BLaER1 treated with 17β-estradiol and CSF1 and Interleukin-3, amounts not matched to agents 10 nM and 100 nM (cell line): Measurements from ENCODE around the gene RALA.
"Not testable (repeated sequence)": the region's sequence is repeated elsewhere in the genome, so short reads cannot be mapped to it uniquely, and the experiment has no call there.

Experiments used
- H3K27ac ChIP-seq, 11 experiments: shearing (Covaris generic); formaldehyde crosslinking; 2 replicates each; pipeline ENCODE4 v1.8.1; 2022
- H3K27me3 ChIP-seq, 11 experiments: shearing (Covaris generic); formaldehyde crosslinking; 2 replicates each; pipeline ENCODE4 v1.8.1; 2022
- H3K36me3 ChIP-seq, 11 experiments: shearing (Covaris generic); formaldehyde crosslinking; 2 replicates each; pipeline ENCODE4 v1.8.1; 2022
- H3K4me1 ChIP-seq, 10 experiments: shearing (Covaris generic); formaldehyde crosslinking; 2 replicates each; pipeline ENCODE4 v1.8.1; 2022
- H3K4me2 ChIP-seq, 11 experiments: shearing (Covaris generic); formaldehyde crosslinking; 2 replicates each; pipeline ENCODE4 v1.8.1; 2022
- H3K4me3 ChIP-seq, 10 experiments: shearing (Covaris generic); formaldehyde crosslinking; 2 replicates each; pipeline ENCODE4 v1.8.1; 2022
- H3K9ac ChIP-seq, 11 experiments: shearing (Covaris generic); formaldehyde crosslinking; 2 replicates each; pipeline ENCODE4 v1.8.1; 2022
- H3K9me3 ChIP-seq, 11 experiments: shearing (Covaris generic); formaldehyde crosslinking; replicated peaks in 1 of 11; 2 replicates each; pipeline ENCODE4 v1.8.1; 2022
- H4K20me1 ChIP-seq, 11 experiments: shearing (Covaris generic); formaldehyde crosslinking; 2 replicates each; pipeline ENCODE4 v1.8.1; 2022
- Cebpa-rat ChIP-seq, 11 experiments: shearing (Covaris generic); IDR thresholded peaks; 2 replicates each; pipeline ENCODE4 v1.8.1; 2022

RALA gene

DNA sequence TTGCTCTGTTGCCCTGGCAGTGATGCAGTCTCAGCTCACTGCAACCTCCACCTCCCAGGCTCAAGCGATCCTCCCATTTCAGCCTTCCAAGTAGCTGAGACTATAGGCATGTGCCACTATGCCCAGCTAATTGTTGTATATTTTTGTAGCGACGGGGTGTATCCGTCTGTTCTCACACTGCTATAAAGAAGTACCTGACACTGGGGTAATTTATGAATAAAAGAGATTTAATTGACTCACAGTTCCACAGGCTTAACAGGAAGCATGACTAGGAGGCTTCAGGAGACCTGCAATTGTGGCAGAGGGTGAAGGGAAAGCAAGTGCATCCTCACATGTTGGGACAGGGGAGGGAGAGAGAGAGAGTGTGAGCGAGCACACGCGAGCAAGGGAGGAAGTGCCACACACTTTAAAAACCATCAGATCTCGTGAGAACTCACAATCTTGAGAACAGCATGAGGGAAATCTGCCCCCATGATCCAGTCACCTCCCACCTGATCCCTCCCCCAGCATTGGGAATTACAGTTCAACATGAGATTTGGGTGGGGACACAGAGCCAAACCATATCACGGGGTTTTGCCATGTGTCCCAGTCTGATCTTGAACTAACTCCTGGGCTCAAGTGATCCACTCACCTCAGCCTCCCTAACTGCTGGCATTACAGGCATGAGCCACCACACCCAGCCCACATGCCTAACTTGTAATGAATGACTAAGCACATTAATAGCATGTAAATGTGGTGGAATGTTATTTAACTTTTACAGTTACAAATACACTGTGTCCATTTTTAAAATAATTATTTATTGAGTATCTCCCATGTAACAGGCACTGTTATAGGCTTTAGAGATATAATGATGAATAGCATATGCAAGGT, 65.5 kb downstream of the RALA start:
- no peak overlapping the region for H3K4me3 ChIP-seq
- no peak overlapping the region for H3K4me2 ChIP-seq
- peaks cover 0 to 5% (median 0%) of the 10 kb centered on the region in 10 experiments; a peak in 2 of 20 replicates for H3K4me1 ChIP-seq
- no peak overlapping the region for H3K27ac ChIP-seq
- no peaks in the 10 kb centered on the region for H3K27me3 ChIP-seq
- no peak overlapping the region for H3K9ac ChIP-seq
- H3K36me3 ChIP-seq, result peaks cover 56 to 81% (median 64%) of the 10 kb centered on the region in 11 experiments
- peaks cover 0 to 24% (median 12%) of the 10 kb centered on the region in 11 experiments; a peak in 11 of 22 replicates for H3K9me3 ChIP-seq
- no peak for TF ChIP-seq Cebpa-rat (IDR thresholded peaks at IDR 0.05)
- peaks cover 0 to 86% (median 0%) of the 10 kb centered on the region in 11 experiments; a peak in 6 of 22 replicates for H4K20me1 ChIP-seq

DNA sequence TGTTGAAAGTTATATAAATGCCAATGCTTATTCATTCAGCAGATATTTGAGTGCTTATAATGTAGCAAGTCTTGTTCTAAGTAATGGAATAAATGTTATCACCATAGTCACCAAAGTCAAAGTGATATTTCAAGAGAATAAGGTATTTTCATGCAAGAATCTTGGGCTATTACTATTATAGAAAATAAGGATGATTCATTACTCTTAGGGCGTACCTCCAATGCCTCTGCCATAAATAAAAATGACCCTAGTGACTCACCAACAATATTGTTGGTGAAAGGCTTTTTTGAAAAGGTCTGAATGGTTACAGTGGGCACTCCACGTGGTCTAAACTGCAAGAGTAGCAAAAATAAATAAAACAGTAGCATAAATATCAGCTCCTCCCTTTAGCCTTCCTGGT, 68.4 kb downstream of the RALA start:
- Histone ChIP-seq H3K36me3 (peaks cover 60 to 100% (median 85%) of the 10 kb centered on the region in 11 experiments), H3K4me1 (peaks cover 0 to 5% (median 0%) of the 10 kb centered on the region in 10 experiments; a peak in 1 of 20 replicates), H3K4me3 (no peak overlapping the region), H4K20me1 (peaks cover 0 to 69% (median 0%) of the 10 kb centered on the region in 11 experiments; a peak in 3 of 22 replicates), H3K9ac (no peak overlapping the region), H3K9me3 (peaks cover 0 to 14% (median 8%) of the 10 kb centered on the region in 11 experiments; a peak in 10 of 22 replicates), H3K27ac (no peak overlapping the region), H3K4me2 (no peak overlapping the region), H3K27me3 (no peaks in the 10 kb centered on the region)
- no peak for TF ChIP-seq Cebpa-rat (IDR thresholded peaks at IDR 0.05)

- Histone ChIP-seq H4K20me1 (peaks cover 0 to 58% (median 0%) of the 10 kb centered on the region in 11 experiments; a peak in 3 of 22 replicates), H3K9me3 (peaks cover 0 to 14% (median 8%) of the 10 kb centered on the region in 11 experiments; a peak in 10 of 22 replicates), H3K4me1 (peaks cover 0 to 13% (median 0%) of the 10 kb centered on the region in 10 experiments; a peak in 6 of 20 replicates), H3K36me3 (peaks cover 63 to 100% (median 89%) of the 10 kb centered on the region in 11 experiments)
- not testable (repeated sequence) for H3K9ac ChIP-seq, H3K27me3 ChIP-seq, H3K4me3 ChIP-seq, H3K27ac ChIP-seq, H3K4me2 ChIP-seq
Observed at GRCh38 chr7:39693086-39693485, 69.7 kb downstream of the RALA start.

DNA sequence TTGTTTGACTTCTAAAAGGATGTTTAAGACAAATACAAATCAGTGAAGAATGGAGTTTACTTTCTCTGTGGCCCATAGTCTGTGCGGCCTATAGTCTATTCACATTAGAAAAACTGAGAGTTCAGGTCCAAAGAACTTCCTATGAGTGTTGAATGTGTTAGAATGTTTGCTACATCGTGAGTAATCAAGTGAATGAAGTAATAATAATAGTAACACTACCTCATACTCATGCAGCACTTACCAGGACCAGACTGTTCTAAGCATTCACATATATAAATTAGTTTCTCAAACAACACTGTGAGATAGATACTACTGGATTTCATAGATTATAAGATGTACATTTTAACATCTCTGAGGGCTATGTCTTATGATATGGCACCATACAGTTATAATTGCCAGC, 70.4 kb downstream of the RALA start:
- no peak overlapping the region for H3K9ac ChIP-seq
- peaks cover 0 to 20% (median 0%) of the 10 kb centered on the region in 10 experiments; a peak in 7 of 20 replicates for H3K4me1 ChIP-seq
- H3K4me3 ChIP-seq, result no peak overlapping the region
- H3K4me2 ChIP-seq, result no peak overlapping the region
- peaks cover 0 to 14% (median 8%) of the 10 kb centered on the region in 11 experiments; a peak in 10 of 22 replicates for H3K9me3 ChIP-seq
- peaks cover 60 to 95% (median 89%) of the 10 kb centered on the region in 11 experiments for H3K36me3 ChIP-seq
- H4K20me1 ChIP-seq, result peaks cover 0 to 57% (median 0%) of the 10 kb centered on the region in 11 experiments; a peak in 3 of 22 replicates
- no peaks in the 10 kb centered on the region for H3K27me3 ChIP-seq
- TF ChIP-seq Cebpa-rat (IDR thresholded peaks at IDR 0.05), result no peak
- no peak overlapping the region for H3K27ac ChIP-seq

DNA sequence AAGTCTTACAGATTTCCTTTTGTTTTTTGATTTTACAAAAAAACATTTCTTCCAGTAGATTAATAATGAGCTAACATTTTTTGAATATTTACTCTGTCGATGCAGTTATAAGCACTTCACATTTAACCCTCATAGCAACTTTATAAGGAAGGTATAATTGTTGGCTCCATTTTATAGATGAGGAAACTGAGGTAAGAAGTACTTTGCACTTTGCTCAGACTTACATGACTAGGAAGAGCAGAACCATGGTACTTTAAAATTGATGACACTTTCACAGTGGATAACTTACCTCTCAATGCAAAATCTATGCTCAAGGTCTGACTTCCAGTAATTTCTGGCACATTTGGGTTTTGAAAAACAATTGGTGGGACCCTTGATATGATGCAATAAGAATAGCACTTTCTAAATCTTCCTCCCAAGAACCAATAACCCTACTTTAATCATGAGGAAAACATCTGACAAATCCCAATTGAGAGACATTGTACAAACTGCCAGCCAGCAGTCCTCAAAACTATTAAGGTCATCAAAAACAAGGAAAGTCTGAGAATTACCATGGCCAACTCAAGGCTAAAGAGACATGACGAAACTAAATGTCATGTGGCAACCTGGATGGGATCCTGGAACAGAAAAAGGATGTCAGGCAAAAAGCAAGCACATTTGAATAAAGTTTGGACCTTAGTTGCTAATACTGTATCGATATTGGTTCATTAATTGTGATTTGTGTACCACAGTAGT, 72.6 kb downstream of the RALA start:
- peaks cover 0 to 47% (median 0%) of the 10 kb centered on the region in 11 experiments; a peak in 2 of 22 replicates for H4K20me1 ChIP-seq
- TF ChIP-seq Cebpa-rat (IDR thresholded peaks at IDR 0.05), result peak in 1 of 11 experiments; percentile 25; a peak in 1 of 22 replicates
- H3K4me3 ChIP-seq, result no peak overlapping the region
- no peak overlapping the region for H3K27ac ChIP-seq
- no peak overlapping the region for H3K4me2 ChIP-seq
- H3K27me3 ChIP-seq, result no peaks in the 10 kb centered on the region
- H3K4me1 ChIP-seq, result peaks cover 0 to 40% (median 2%) of the 10 kb centered on the region in 10 experiments; a peak in 8 of 20 replicates
- peaks cover 0 to 14% (median 8%) of the 10 kb centered on the region in 11 experiments; a peak in 10 of 22 replicates for H3K9me3 ChIP-seq
- H3K36me3 ChIP-seq, result peaks cover 64 to 91% (median 85%) of the 10 kb centered on the region in 11 experiments
- no peak overlapping the region for H3K9ac ChIP-seq

DNA sequence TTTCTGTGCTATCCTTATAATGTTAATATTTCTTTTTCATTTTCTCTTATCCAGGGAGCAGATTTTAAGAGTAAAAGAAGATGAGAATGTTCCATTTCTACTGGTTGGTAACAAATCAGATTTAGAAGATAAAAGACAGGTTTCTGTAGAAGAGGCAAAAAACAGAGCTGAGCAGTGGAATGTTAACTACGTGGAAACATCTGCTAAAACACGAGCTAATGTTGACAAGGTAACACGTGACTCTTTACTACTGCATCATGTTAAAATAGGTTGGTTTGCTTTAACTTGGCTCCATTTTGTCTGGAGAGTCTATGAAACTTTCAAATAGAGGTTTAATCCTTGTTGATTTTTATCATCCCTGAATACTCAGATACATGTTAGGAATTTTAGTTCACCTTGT, 73.3 kb downstream of the RALA start:
- H4K20me1 ChIP-seq, result peaks cover 0 to 47% (median 0%) of the 10 kb centered on the region in 11 experiments; a peak in 2 of 22 replicates
- no peak for TF ChIP-seq Cebpa-rat (IDR thresholded peaks at IDR 0.05)
- H3K9ac ChIP-seq, result no peak overlapping the region
- H3K9me3 ChIP-seq, result peaks cover 0 to 14% (median 8%) of the 10 kb centered on the region in 11 experiments; a peak in 10 of 22 replicates
- no peak overlapping the region for H3K4me2 ChIP-seq
- no peak overlapping the region for H3K4me3 ChIP-seq
- no peak overlapping the region for H3K27ac ChIP-seq
- H3K27me3 ChIP-seq, result no peaks in the 10 kb centered on the region
- H3K4me1 ChIP-seq, result peaks cover 0 to 43% (median 3%) of the 10 kb centered on the region in 10 experiments; a peak in 8 of 20 replicates
- peaks cover 62 to 92% (median 84%) of the 10 kb centered on the region in 11 experiments for H3K36me3 ChIP-seq

DNA sequence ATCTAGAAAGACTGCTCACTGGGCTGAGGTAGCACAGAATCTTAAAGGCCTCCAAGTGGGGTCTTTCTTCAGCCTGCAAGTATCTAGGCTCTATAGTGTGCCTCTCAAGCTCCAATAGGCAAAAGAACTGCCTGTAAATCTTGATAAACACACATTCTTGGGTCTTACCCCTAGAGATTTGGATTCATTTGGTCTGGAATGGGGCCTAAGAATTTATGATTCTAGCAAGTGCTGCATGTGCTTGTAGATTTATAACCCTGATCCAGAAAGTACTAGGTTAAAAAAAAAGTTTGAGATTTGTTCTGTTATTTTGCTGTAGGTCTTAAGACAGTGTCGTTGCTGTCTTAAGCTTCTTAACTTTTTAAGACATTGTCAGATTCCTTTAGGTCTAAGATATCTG, 74.1 kb downstream of the RALA start:
- Histone ChIP-seq H3K4me1 (peaks cover 0 to 44% (median 3%) of the 10 kb centered on the region in 10 experiments; a peak in 8 of 20 replicates), H3K9me3 (peaks cover 0 to 7% (median 5%) of the 10 kb centered on the region in 11 experiments; a peak in 10 of 22 replicates), H3K27me3 (no peaks in the 10 kb centered on the region), H3K9ac (no peak overlapping the region), H3K4me3 (no peak overlapping the region), H3K27ac (no peak overlapping the region), H3K4me2 (no peak overlapping the region; a peak in 1 of 22 replicates), H3K36me3 (peaks cover 53 to 90% (median 78%) of the 10 kb centered on the region in 11 experiments), H4K20me1 (peaks cover 0 to 43% (median 0%) of the 10 kb centered on the region in 11 experiments; a peak in 2 of 22 replicates)
- no peak for TF ChIP-seq Cebpa-rat (IDR thresholded peaks at IDR 0.05)

- H3K4me2 ChIP-seq, result no peak overlapping the region
- H3K36me3 ChIP-seq, result peaks cover 44 to 89% (median 67%) of the 10 kb centered on the region in 11 experiments
- no peaks in the 10 kb centered on the region for H3K27me3 ChIP-seq
- H3K4me3 ChIP-seq, result no peak overlapping the region
- H3K9ac ChIP-seq, result no peak overlapping the region
- no peak overlapping the region for H3K27ac ChIP-seq
- H4K20me1 ChIP-seq, result peaks cover 0 to 39% (median 0%) of the 10 kb centered on the region in 11 experiments; a peak in 2 of 22 replicates
- TF ChIP-seq Cebpa-rat (IDR thresholded peaks at IDR 0.05), result no peak
- H3K9me3 ChIP-seq, result no peaks in the 10 kb centered on the region
- peaks cover 0 to 44% (median 3%) of the 10 kb centered on the region in 10 experiments; a peak in 8 of 20 replicates for H3K4me1 ChIP-seq
Observed at GRCh38 chr7:39700165-39700564, 76.8 kb downstream of the RALA start.
